Body of pancreas (tissue), 4 donors: ENCODE measurements around the gene ACKR3.

Experiments used
- CTCF ChIP-seq, 7 experiments: fragments of 450-650 bp in 4 of 7; fragments of 200-600 bp in 3 of 7; sonication (generic) in 3 of 7; IDR thresholded peaks; one replicate each; pipeline ENCODE4 v1.5.1; 2016 to 2019; ENCODE audit warnings: antibody characterized with exemption in 7 of 7
- POLR2A ChIP-seq, 3 donors: fragments of 450-650 bp; IDR thresholded peaks; one replicate each; pipeline ENCODE4 v1.6.1; 2016; ENCODE audit warnings: antibody characterized with exemption in 3 of 3, mild to moderate bottlenecking in 2 of 3

- TF ChIP-seq CTCF (IDR thresholded peaks at IDR 0.05) (no peak), POLR2A (IDR thresholded peaks at IDR 0.05) (peak in 2 of 3 donors; percentile 63 to 85)
These were observed 7.3 kb downstream of the ACKR3 start for GRCh38 chr2:236576953-236577352.
